K562 (cell line): ENCODE data around the gene TOR1A. TPM values are rescaled to one million over a fixed set of nuclear protein-coding genes. Genes with fewer than 3 reads are reported as not detected.

ENCODE experiments used
- ATAC-seq: fragments of 200-7000 bp; cut with Tn5 transposase; 3 replicates; pipeline ENCODE4 v1.9.1; 2020; ENCODE audit warnings: moderate library complexity
- BruUV-seq: library from RNA; stranded (reverse); fragments of 400-500 nt; replicated peaks from 2 replicates; lab custom pipeline; 2021; lab: Mats Ljungman, UMichigan
- CTCF ChIA-PET: fragments of 300-600 bp; formaldehyde crosslinking; extraction: SDS; loops from one replicate; lab custom pipeline; 2021; ENCODE audit warnings: low intra/inter-chr PET ratio; lab: Yijun Ruan, JAX
- POLR2A ChIA-PET: fragments of 300-600, 350-650 bp; sonication (Branson Sonifier 250); formaldehyde crosslinking; extraction: SDS; loops from one replicate; lab custom pipeline; 2021; ENCODE audit warnings: antibody characterized with exemption, inconsistent platforms; lab: Yijun Ruan, JAX
- DNase-seq, 4 experiments: peaks; one replicate each; pipeline versions ENCODE4 v3.0.0 to v3.0.0-alpha.2; 2011 to 2018; ENCODE audit warnings: low spot score in 3 of 4, mixed read lengths in 3 of 4; ENCODE audit errors: extremely low read depth in 1 of 4
- FAIRE-seq: peaks from 2 replicates; lab custom pipeline; 2011; peaks lifted over from hg19 to GRCh38; lab: Jason Lieb, UNC
- H2AFZ ChIP-seq: 2 replicates; pipeline ENCODE4 v1.6.0; 2011; ENCODE audit warnings: low read depth, low read length, control low read depth, inconsistent platforms
- H3K27ac ChIP-seq: fragments of 200-600 bp; 3 replicates; pipeline ENCODE4 v1.8.0; 2011; ENCODE audit warnings: low read depth, mild to moderate bottlenecking, control low read depth, inconsistent platforms, low read length, moderate library complexity, mixed read lengths; ENCODE audit errors: extremely low read depth
- H3K27me3 ChIP-seq, 2 experiments: fragments of 300-600 bp in 1 of 2; 2 replicates in 1 of 2; 3 replicates in 1 of 2; pipeline versions ENCODE4 v1.6.0 to v1.8.0; 2011; ENCODE audit warnings: inconsistent platforms in 2 of 2, low read length in 2 of 2, mild to moderate bottlenecking in 1 of 2, mixed read lengths in 1 of 2, moderate library complexity in 1 of 2; ENCODE audit not compliant: control insufficient read depth in 2 of 2, insufficient read depth in 2 of 2
- H3K36me3 ChIP-seq: fragments of 300-600 bp; 3 replicates; pipeline ENCODE4 v1.8.0; 2011; ENCODE audit warnings: mild to moderate bottlenecking, low read length, inconsistent platforms; ENCODE audit not compliant: control insufficient read depth, insufficient read depth
- H3K4me1 ChIP-seq, 2 experiments: fragments of 200-600 bp in 1 of 2; replicated peaks in 1 of 2; 2 replicates in 1 of 2; 3 replicates in 1 of 2; pipeline versions ENCODE4 v1.5.1 to v1.8.0; 2011; ENCODE audit warnings: inconsistent platforms in 2 of 2, low read length in 2 of 2, mild to moderate bottlenecking in 1 of 2, mixed read lengths in 1 of 2, moderate library complexity in 1 of 2; ENCODE audit not compliant: control insufficient read depth in 2 of 2, insufficient read depth in 2 of 2
- H3K4me2 ChIP-seq: 2 replicates; pipeline ENCODE4 v1.6.1; 2011; ENCODE audit warnings: low read length, control low read depth, inconsistent platforms, mixed read lengths; ENCODE audit not compliant: insufficient read depth
- H3K4me3 ChIP-seq: fragments of 200-600 bp; sonication (generic), shearing (Covaris generic); 2 replicates; pipeline ENCODE4 v1.5.1; 2016; ENCODE audit warnings: control low read depth, inconsistent platforms
- H3K79me2 ChIP-seq: fragments of 200-600 bp; 3 replicates; pipeline ENCODE4 v1.8.0; 2011; ENCODE audit warnings: low read length, inconsistent platforms; ENCODE audit not compliant: control insufficient read depth, insufficient read depth
- H3K9ac ChIP-seq, 2 experiments: 2 replicates each; pipeline versions ENCODE4 v1.6.0 to v1.6.1; 2011; ENCODE audit warnings: low read depth in 2 of 2, low read length in 2 of 2, control low read depth in 1 of 2, inconsistent platforms in 1 of 2, mild to moderate bottlenecking in 1 of 2, mixed read lengths in 1 of 2; ENCODE audit not compliant: insufficient read depth in 1 of 2
- H3K9me1 ChIP-seq: one replicate; pipeline ENCODE4 v1.6.0; 2011; ENCODE audit warnings: inconsistent platforms, mild to moderate bottlenecking, low read length, moderate library complexity; ENCODE audit not compliant: control insufficient read depth, insufficient read depth
- H3K9me3 ChIP-seq: replicated peaks from 2 replicates; pipeline ENCODE4 v1.5.1; 2011; ENCODE audit warnings: low read depth, low read length, inconsistent platforms; ENCODE audit not compliant: control insufficient read depth, insufficient read depth
- H4K20me1 ChIP-seq: replicated peaks from 2 replicates; pipeline ENCODE4 v1.6.1; 2011; ENCODE audit warnings: low read length, inconsistent platforms, mixed read lengths; ENCODE audit not compliant: control insufficient read depth, insufficient read depth
- ARID4B ChIP-seq: sonication (generic); formaldehyde crosslinking; IDR thresholded peaks from 2 replicates; pipeline ENCODE4 v1.8.0; 2022; ENCODE audit warnings: mild to moderate bottlenecking, missing genetic modification reagents
- ATF6 ChIP-seq: sonication (generic); formaldehyde crosslinking; IDR thresholded peaks from 2 replicates; pipeline ENCODE4 v1.4.0; 2020; ENCODE audit warnings: mild to moderate bottlenecking, missing genetic modification reagents
- ATF7 ChIP-seq: fragments of 450-650 bp; IDR thresholded peaks from 2 replicates; pipeline ENCODE4 v1.7.1; 2014; ENCODE audit warnings: mild to moderate bottlenecking, moderate library complexity
- CBFA2T2 ChIP-seq: fragments of 450-650 bp; conservative IDR thresholded peaks from 2 replicates; pipeline ENCODE4 v1.6.1; 2017; ENCODE audit warnings: mild to moderate bottlenecking
- JUN ChIP-seq, 2 experiments: sonication (generic) in 1 of 2; formaldehyde crosslinking in 1 of 2; IDR thresholded peaks; 2 replicates each; pipeline versions ENCODE4 v1.6.1 to v1.8.0; 2012 to 2022; ENCODE audit warnings: borderline replicate concordance in 2 of 2, mild to moderate bottlenecking in 2 of 2, improper control_type of control experiment in 1 of 2, low read depth in 1 of 2, low read length in 1 of 2, missing genetic modification reagents in 1 of 2
- KAT8 ChIP-seq: fragments of 450-650 bp; IDR thresholded peaks from 2 replicates; pipeline ENCODE4 v1.6.1; 2016; ENCODE audit warnings: low read depth, mild to moderate bottlenecking
- MYNN ChIP-seq, 2 experiments: sonication (generic); formaldehyde crosslinking in 1 of 2; IDR thresholded peaks; 2 replicates each; pipeline versions ENCODE4 v1.5.0 to v1.6.1; 2016 to 2020; ENCODE audit warnings: antibody characterized with exemption in 1 of 2, missing genetic modification reagents in 1 of 2
- NFE2 ChIP-seq: IDR thresholded peaks from 2 replicates; pipeline ENCODE4 v1.6.1; 2014; ENCODE audit warnings: antibody characterized with exemption, low read depth
- PHF8 ChIP-seq: fragments of 200-600 bp; sonication (generic); IDR thresholded peaks from 2 replicates; pipeline ENCODE4 v1.6.1; 2012; ENCODE audit warnings: mixed run types, mild to moderate bottlenecking, inconsistent platforms, low read length, moderate library complexity, borderline replicate concordance
- STAT5B ChIP-seq: fragments of 250-450 bp; sonication (Bioruptor Pico); IDR thresholded peaks from 2 replicates; pipeline ENCODE4 v1.8.0; 2021; ENCODE audit warnings: mild to moderate bottlenecking, inconsistent platforms
- TCF7 ChIP-seq: sonication (generic); IDR thresholded peaks from 2 replicates; pipeline ENCODE4 v1.6.1; 2016; ENCODE audit warnings: antibody characterized with exemption, borderline replicate concordance
- TEAD2 ChIP-seq: fragments of 450-650 bp; IDR thresholded peaks from 2 replicates; pipeline ENCODE4 v1.6.1; 2016; ENCODE audit warnings: missing genetic modification characterization, control low read depth, missing compliant biosample characterization
- ZNF445 ChIP-seq: fragments of 250-450 bp; sonication (Bioruptor Pico); IDR thresholded peaks from 2 replicates; pipeline ENCODE4 v1.4.0; 2020; ENCODE audit warnings: low read depth, mild to moderate bottlenecking, moderate library complexity
- ZNF830 ChIP-seq: fragments of 250-450 bp; sonication (Bioruptor Pico); IDR thresholded peaks from 2 replicates; pipeline ENCODE4 v1.5.0; 2021; ENCODE audit warnings: mild to moderate bottlenecking
- ZZZ3 ChIP-seq: fragments of 450-650 bp; IDR thresholded peaks from 2 replicates; pipeline ENCODE4 v1.6.1; 2016; ENCODE audit warnings: antibody characterized with exemption, mild to moderate bottlenecking, moderate library complexity
- WGBS: fragments of 100-300 bp; shearing (Covaris generic); methylation state at CpG from one replicate; pipeline ENCODE4 v1.1.6; 2016; ENCODE audit warnings: low coverage, mixed read lengths; ENCODE audit not compliant: insufficient coverage; ENCODE audit errors: missing lambda C conversion rate; 5-methylcytosine and 5-hydroxymethylcytosine counted together
- in situ Hi-C: fragments of 300-500 bp; cut with MboI; formaldehyde crosslinking; loops from 4 replicates; pipeline ENCODE4 v1.15.0; 2018; ENCODE audit warnings: inconsistent platforms, mixed read lengths
- intact Hi-C: fragments of 100-400 bp; cut with micrococcal nuclease; formaldehyde crosslinking; loops from 2 replicates; pipeline ENCODE4 v1.14.2; 2022
- polyA plus RNA-seq, 8 experiments: library from polyadenylated mRNA; depleted of rRNA in 4 of 8; stranded (reverse) in 5 of 8; unstranded in 3 of 8; fragments of >200 nt; fragmentation: Nextera tagmentation in 2 of 8; fragmentation: Illumina TruSeq in 1 of 8; extraction: Ambion mirVana in 2 of 8; extraction: Trizol in 1 of 8; gene quantifications; 2 replicates each; pipeline versions ENCODE4 v1.2.1 to v1.2.3, GENCODE V29; 2011 to 2014; ENCODE audit warnings: inconsistent platforms in 1 of 8, missing spikeins in 1 of 8
- total RNA-seq, 7 experiments: library from RNA; depleted of rRNA in 6 of 7; stranded (reverse); fragments of >200 nt in 6 of 7; fragmentation: Illumina TruSeq in 2 of 7; extraction: Trizol in 2 of 7; gene quantifications; 2 replicates each; pipeline versions ENCODE4 v1.2.1 to v1.2.3, GENCODE V29; 2011 to 2021; ENCODE audit warnings: low replicate concordance in 1 of 7

The TOR1A gene
- total and polyA plus RNA-seq, 9 of the 15 experiments (the other 6 are each of a cell fraction or from before 2014, with no cell fraction given) = 4.5 to 85.8 (median 51.3) TPM

- POLR2A ChIA-PET = interaction anchor here (3.8 to 7.5 kb wide), 2 partner anchors 12 to 13 kb away, joined by 39 to 91 read pairs; partner anchors contain the start of genes C9orf78 and USP20
- Histone ChIP-seq H3K4me1 (peaks cover 0 to 4% of the 10 kb centered on the region in 2 experiments; a peak in 1 of 5 replicates), H3K9me3 (no peaks in the 10 kb centered on the region), H3K4me2 (no peak overlapping the region), H3K4me3 (no peak overlapping the region), H3K27me3 (no peaks in the 10 kb centered on the region), H3K79me2 (peaks cover 6% of the 10 kb centered on the region; the same call in 2 of the 3 replicates), H3K27ac (no peak overlapping the region)
- DNase-seq (no peak), ATAC-seq (no peak), FAIRE-seq (no peak)
- BruUV-seq = no TSS peak
- intact Hi-C loops (no loop called here), in situ Hi-C loops (no loop called here)
- WGBS = 88% methylated on average over 6 of the region's 6 CpGs
- TF ChIP-seq MYNN (IDR thresholded peaks at IDR 0.05) = no peak
- TF ChIP-seq MYNN (CRISPR knock-in tag; IDR thresholded peaks at IDR 0.05) = no peak
- no peak for TF ChIP-seq CBFA2T2
- TF ChIP-seq NFE2 = no peak
- no peak for TF ChIP-seq ZNF830 (CRISPR knock-in tag)
- TF ChIP-seq ZZZ3 = no peak
- TF ChIP-seq ARID4B (CRISPR knock-in tag) = no peak
- no peak for TF ChIP-seq KAT8
- no peak for TF ChIP-seq PHF8
- no peak for TF ChIP-seq TEAD2 (tag)
- no peak for TF ChIP-seq ZNF445 (CRISPR knock-in tag)
- no peak for TF ChIP-seq ATF6
- TF ChIP-seq STAT5B = no peak
- TF ChIP-seq TCF7 = no peak
- TF ChIP-seq JUN (IDR thresholded peaks at IDR 0.05; ENCODE audit: borderline replicate concordance, low read depth, low read length) = no peak
- no peak for TF ChIP-seq JUN (CRISPR knock-in tag; IDR thresholded peaks at IDR 0.05; ENCODE audit: borderline replicate concordance)
- TF ChIP-seq ATF7 = no peak
- TF ChIP-seq, all 486 proteins: peak for 0
- H4K20me1 ChIP-seq = no peaks in the 10 kb centered on the region
- peaks cover 66% of the 10 kb centered on the region for H3K36me3 ChIP-seq
- CTCF ChIA-PET = no interaction called here
- no peaks in the 10 kb centered on the region for H3K9me1 ChIP-seq
- no peak overlapping the region for H2AFZ ChIP-seq
- 0 out of 4 replicates have a peak overlapping the region, but pooled peaks of 1 of the 2 experiments have one; percentile 9 for H3K9ac ChIP-seq
Observed at GRCh38 chr9:129849901-129850300, 26.0 kb upstream of the TOR1A start.
